Measurements from ENCODE around the gene PEX19.

PEX19 gene

GRCh38 chr1:160277987-160278386 is 6.9 kb downstream of the PEX19 start:
- no peak for DNase-seq (ENCODE audit: low read depth in 2 of 2)

- DNase-seq (ENCODE audit: low read depth in 2 of 2) = no peak
These were observed 7.6 kb downstream of the PEX19 start for GRCh38 chr1:160277330-160277729.

- no peak for DNase-seq (ENCODE audit: low read depth in 2 of 2)
These were observed 13.9 kb downstream of the PEX19 start for GRCh38 chr1:160271025-160271424.

GRCh38 chr1:160267284-160267991 is 17.5 kb downstream of the PEX19 start:
- DNase-seq (ENCODE audit: low read depth in 2 of 2) = no peak

- DNase-seq (ENCODE audit: low read depth in 2 of 2) = no peak
These were observed 20.1 kb downstream of the PEX19 start for GRCh38 chr1:160264795-160265307.

- peak; percentile 89 to 91 for DNase-seq (ENCODE audit: low read depth in 2 of 2)
These were observed 22.8 kb downstream of the PEX19 start, which contains the start of gene DCAF8 for GRCh38 chr1:160261893-160262794. Gene DCAF8, minus strand, starts transcription at chr1:160262549. Its CDS starts 18,541 bp downstream, at chr1:160244008.

GRCh38 chr1:160261556-160261892 is 23.4 kb downstream of the PEX19 start:
- no peak for DNase-seq (ENCODE audit: low read depth in 2 of 2)

GRCh38 chr1:160260406-160261382 is 24.2 kb downstream of the PEX19 start:
- DNase-seq (ENCODE audit: low read depth in 2 of 2) = no peak

GRCh38 chr1:160258177-160258798 is 26.6 kb downstream of the PEX19 start:
- no peak for DNase-seq (ENCODE audit: low read depth in 2 of 2)

- DNase-seq (ENCODE audit: low read depth in 2 of 2) = no peak
These were observed 27.4 kb downstream of the PEX19 start for GRCh38 chr1:160257411-160258015.

- DNase-seq (ENCODE audit: low read depth in 2 of 2) = peak; percentile 80 to 81
These were observed 28.4 kb downstream of the PEX19 start for GRCh38 chr1:160256396-160257046.

- DNase-seq (ENCODE audit: low read depth in 2 of 2) = no peak
These were observed 29.1 kb downstream of the PEX19 start for GRCh38 chr1:160255781-160256300.

GRCh38 chr1:160251687-160252526 is 33.0 kb downstream of the PEX19 start:
- peak in 1 of 2 experiments; percentile 30 for DNase-seq (ENCODE audit: low read depth in 2 of 2)

GRCh38 chr1:160251011-160251410 is 33.9 kb downstream of the PEX19 start:
- DNase-seq (ENCODE audit: low read depth in 2 of 2) = no peak

- no peak for DNase-seq (ENCODE audit: low read depth in 2 of 2)
These were observed 37.9 kb downstream of the PEX19 start for GRCh38 chr1:160247053-160247452.

GRCh38 chr1:160245434-160245833 is 39.5 kb downstream of the PEX19 start:
- DNase-seq (ENCODE audit: low read depth in 2 of 2) = no peak

GRCh38 chr1:160244209-160244608 is 40.7 kb downstream of the PEX19 start:
- no peak for DNase-seq (ENCODE audit: low read depth in 2 of 2)

GRCh38 chr1:160243767-160244166 is 41.2 kb downstream of the PEX19 start:
- DNase-seq (ENCODE audit: low read depth in 2 of 2) = no peak
